Neural cell (in vitro differentiated cells): Measurements from ENCODE around the gene PRKG1.

ENCODE experiments used
- CTCF ChIP-seq: fragments of 450-650 bp; IDR thresholded peaks from 2 replicates; pipeline ENCODE4 v1.5.1; 2014; ENCODE audit warnings: antibody characterized with exemption, mild to moderate bottlenecking, moderate library complexity; ENCODE audit not compliant: poor library complexity, severe bottlenecking
- EP300 ChIP-seq: fragments of 450-650 bp; conservative IDR thresholded peaks from 2 replicates; pipeline ENCODE4 v1.6.1; 2014; ENCODE audit warnings: antibody characterized with exemption, mild to moderate bottlenecking, moderate library complexity; ENCODE audit not compliant: poor library complexity, severe bottlenecking
- POLR2AphosphoS5 ChIP-seq: IDR thresholded peaks from 2 replicates; pipeline ENCODE4 v1.6.1; 2012
- RAD21 ChIP-seq: fragments of 450-650 bp; conservative IDR thresholded peaks from 2 replicates; pipeline ENCODE4 v1.6.1; 2014; ENCODE audit warnings: antibody characterized with exemption, mild to moderate bottlenecking, moderate library complexity
- REST ChIP-seq: IDR thresholded peaks from 2 replicates; pipeline ENCODE4 v1.6.1; 2012; ENCODE audit warnings: borderline replicate concordance
- SMC3 ChIP-seq: fragments of 450-650 bp; conservative IDR thresholded peaks from 2 replicates; pipeline ENCODE4 v1.6.1; 2014; ENCODE audit warnings: antibody characterized with exemption, mild to moderate bottlenecking, moderate library complexity; ENCODE audit not compliant: poor library complexity
- TAF1 ChIP-seq: IDR thresholded peaks from 2 replicates; pipeline ENCODE4 v1.6.1; 2012; ENCODE audit warnings: low read depth

DNA sequence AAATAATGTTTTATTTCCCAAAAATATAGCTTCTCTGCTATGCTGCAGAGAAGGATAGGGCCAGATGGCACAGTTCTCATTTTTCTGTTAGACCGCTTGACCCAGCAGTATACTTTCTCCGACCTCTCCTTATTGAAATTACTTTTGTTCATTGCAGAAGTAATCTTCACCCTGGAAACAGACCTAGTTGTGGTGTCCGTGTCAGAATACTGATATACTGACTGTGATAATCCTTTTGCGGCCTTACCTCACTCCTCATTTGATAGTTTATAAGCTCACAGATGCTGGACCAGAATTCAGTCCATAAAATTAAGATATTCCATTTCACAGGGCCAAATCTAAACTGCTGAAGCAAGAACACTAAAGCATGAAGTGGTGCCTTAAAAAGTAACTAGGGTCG, 979.2 kb downstream of the PRKG1 start:
- TF ChIP-seq CTCF (no peak), TAF1 (no peak), POLR2AphosphoS5 (no peak), SMC3 (no peak), EP300 (no peak), RAD21 (no peak), REST (no peak)
